CD4-positive, alpha-beta T cell treated with Interleukin-15 for 1 hour (primary cell): ENCODE data around the gene ITSN1.
"Not testable (repeated sequence)": the region's sequence is repeated elsewhere in the genome, so short reads cannot be mapped to it uniquely, and the experiment has no call there.

Source experiments
- DNase-seq: peaks from one replicate; pipeline ENCODE4 v3.0.0-alpha.2; 2020

ITSN1 gene

DNA sequence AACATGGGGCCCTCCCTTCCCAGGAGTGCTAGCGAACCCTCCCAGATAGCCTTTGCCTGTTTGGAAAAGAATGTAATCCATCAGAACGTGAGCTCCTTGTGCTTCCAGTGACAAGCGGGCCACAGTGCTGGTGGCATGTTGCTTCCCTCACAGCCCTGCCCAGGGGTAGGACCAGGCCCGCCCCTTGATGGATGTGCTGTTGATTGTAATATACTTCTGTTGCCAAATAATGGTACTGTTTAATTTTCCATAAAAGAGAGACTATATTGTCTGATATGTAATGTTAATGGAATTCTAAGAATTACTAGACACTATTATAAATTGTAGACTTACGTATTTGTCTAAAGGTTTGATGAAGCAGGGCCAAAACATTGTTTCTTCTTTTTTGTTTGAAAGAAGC, 256.9 kb downstream of the ITSN1 start:
- no peak for DNase-seq

GRCh38 chr21:33901412-33902288, 259.3 kb downstream of the ITSN1 start:
- DNase-seq: no peak

DNA sequence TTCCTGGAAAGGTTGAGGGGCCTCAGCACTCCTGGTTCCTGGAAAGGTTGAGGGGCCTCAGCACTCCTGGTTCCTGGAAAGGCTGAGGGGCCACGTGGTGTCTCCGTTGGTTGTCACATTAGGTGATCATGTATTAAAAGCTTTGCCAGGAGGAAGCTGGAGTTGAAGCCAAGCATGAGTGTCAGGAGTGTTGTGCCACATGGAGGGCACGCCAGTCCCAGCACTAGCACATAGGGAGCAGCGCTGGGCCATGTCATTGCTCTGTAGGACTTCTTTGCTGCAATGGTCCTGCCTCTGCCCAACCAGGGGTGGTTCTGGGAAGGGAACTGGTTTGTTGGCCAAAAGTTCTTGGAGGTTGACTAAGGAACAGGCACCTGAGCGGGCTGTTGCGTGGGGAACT, 260.0 kb downstream of the ITSN1 start:
- no peak for DNase-seq

DNA sequence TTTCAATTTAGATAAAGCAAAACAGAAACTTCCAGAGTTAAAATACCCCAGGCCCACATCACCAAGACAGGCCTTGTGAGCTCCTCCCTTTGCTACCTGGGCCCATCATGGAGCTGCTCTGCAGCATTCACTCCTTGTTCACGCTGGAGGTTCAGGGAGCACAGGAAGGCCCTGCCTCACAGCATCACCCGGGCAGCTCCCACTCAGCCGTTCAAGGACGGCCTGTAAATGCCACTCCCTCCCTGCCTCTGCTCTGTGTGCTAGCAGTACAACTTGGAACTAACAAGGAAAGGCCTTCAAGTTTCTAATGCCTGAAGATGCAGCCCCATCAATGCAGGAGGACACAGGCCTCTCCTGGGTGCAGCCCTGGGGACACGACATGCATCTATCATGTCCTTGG, 261.7 kb downstream of the ITSN1 start:
- no peak for DNase-seq

DNA sequence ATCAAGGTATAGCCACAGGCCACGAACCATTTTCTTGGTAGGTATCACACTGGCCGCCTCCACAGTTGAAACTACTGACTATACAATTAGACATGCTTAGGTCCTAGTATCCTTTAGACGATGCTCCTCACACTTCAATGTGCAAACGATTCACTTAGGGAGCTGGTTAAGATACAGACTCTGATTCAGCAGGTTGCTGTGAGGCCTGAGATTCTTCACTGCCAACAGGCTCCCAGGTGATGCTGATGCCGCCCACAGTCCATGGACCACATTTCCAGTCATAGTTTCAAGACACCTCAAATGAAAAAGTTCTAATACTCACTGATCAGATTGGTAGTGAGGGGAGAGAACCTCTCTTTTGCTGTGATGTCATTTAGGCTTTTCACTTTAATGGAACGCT, 266.5 kb downstream of the ITSN1 start:
- DNase-seq: no peak

- DNase-seq: no peak
Observed at GRCh38 chr21:33909756-33910155, 267.5 kb downstream of the ITSN1 start.

DNA sequence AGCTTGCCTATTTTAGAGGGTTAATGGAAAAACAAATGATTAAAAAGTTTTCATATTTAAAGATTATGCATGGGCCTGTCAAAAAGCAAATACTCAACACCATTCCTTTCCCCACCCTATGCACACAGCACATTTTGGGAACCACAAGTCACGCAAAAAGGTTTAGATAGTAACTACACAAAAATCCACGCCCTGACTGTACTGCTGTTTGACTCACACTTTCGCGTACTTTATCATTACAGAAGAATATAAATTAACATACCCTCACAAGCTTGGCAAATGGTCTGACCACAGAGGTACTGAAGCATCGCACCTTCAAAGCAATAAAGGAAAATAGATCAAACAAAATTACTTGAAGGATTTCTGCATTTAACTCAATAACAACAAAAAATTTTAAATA, 271.9 kb downstream of the ITSN1 start:
- DNase-seq: no peak

DNA sequence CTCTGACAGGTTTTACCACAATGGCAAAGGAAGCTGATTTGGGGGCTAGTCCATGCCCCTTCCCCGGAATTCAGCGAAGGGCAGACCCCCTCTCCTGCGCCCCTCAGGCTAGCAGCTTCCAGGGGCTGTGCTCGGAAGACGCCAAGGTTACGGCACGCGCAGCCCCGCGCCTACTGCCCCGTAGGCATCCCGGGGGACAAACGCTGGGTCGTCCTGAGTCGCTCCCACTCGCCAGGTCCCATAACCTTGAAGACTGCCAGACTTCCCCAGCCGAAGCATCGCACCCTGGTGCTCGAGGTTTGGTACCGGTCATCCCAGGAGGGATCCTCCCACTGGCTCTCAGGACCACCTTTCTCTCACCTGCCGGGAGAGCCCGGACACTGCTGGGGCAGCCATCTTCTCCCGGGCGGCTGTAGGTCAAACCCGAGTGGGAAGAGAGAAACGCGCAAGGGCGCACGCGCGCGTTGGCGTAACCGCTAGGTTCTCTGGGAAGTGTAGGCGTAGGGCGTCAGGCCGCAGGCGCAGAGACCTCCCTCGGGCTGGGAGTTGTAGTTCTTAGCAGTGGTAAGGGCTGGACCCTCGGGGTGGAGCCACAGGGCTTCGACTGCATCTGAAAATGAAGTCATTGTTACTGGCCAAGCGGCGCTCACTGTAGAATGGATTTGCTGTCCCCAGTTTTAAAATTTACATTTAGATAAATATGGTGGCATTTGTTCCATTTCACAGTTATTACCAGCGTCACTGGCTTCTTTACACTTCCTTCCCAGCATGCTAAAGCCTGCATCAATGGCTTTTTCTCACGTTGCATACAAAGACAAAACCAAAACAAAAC, 273.3 kb downstream of the ITSN1 start, which contains the start of gene ATP5PO:
ATP5PO (minus strand) TSS at position 437 of the 832 bp plus-strand sequence; CDS start at position 396, 41 bp downstream.
- DNase-seq: peak; percentile 97

DNA sequence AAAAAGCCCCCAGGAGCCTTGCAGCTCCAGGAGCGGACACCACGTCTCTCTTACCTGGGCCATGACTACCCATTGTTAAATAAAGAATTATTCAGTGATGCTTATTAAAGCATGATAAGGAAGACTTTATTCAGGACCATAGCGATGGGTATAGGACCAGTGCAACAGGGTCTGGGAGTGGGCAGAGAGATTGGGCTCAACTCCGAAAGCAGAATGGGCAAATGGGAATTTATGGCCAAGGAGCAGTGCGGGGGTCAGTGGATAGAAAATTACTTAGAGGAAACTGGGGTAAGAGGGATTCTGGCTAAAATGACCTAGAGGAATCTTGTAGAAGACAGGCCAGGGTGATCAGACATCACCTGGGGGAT, 273.9 kb downstream of the ITSN1 start:
- no peak for DNase-seq

DNA sequence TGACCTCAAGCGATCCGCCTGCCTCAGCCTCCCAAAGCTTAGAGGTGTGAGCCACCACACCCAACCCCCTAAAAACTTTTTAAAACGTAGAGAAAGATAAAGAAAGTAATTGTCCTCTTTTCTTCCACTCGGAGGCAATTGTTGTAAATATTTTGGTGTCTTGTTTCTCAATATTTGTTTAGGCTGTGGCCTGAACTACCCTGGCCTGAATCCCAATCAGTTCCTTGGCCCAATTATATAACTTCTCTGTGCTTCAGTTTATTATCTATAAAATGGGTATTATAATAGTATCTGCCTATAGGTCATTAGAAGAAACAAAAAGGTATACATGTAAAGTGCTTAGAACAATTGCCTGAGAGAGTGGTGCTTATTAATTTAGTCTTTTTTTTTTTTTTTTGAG, 275.1 kb downstream of the ITSN1 start:
- DNase-seq: no peak

- DNase-seq: peak; percentile 78
Observed at GRCh38 chr21:33924079-33924765, 281.9 kb downstream of the ITSN1 start.

DNA sequence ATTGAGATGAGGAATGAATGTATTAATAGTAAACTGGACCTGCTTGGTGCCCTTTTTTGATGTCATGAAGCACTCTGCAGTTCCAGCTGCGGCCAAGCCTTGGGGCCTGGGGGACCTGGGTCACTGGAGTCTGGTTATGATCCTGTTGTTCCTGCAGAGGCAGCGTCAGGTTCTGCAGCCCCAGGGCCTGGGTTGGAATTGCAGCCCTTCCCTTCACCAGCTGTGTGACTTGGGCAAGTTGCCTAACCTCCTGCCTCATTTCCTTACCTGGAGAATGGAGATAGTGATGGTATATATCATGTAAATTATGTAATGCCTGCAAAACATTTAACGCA, 282.4 kb downstream of the ITSN1 start:
- no peak for DNase-seq

GRCh38 chr21:33926248-33926647, 283.9 kb downstream of the ITSN1 start:
- DNase-seq: not testable (repeated sequence)

GRCh38 chr21:33931052-33931798, 288.9 kb downstream of the ITSN1 start:
- peak; percentile 73 for DNase-seq

- DNase-seq: no peak
Observed at GRCh38 chr21:33931799-33932390, 289.6 kb downstream of the ITSN1 start.

- DNase-seq: no peak
Observed at GRCh38 chr21:33932731-33933130, 290.4 kb downstream of the ITSN1 start.

GRCh38 chr21:33936301-33937038, 294.2 kb downstream of the ITSN1 start:
- peak; percentile 51 for DNase-seq

DNA sequence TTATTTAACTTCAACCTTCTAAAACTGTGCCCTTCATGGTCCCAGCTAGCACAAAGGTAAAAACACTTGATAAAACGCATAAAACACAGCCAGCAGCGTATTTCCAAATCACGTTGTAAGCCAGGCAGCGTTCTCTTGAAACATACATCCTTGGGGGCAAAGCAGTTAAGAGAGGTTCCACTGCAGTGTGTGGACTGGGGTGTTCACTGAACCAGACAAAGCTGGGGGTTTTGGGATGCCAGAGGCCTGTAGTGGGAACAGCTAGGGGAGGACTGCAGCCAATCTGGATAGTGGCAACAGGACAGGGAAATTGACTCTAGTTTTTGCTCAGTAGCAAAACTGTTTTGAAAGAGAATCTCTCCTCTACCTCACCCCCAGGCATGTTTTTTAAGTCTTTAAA, 294.8 kb downstream of the ITSN1 start:
- no peak for DNase-seq

DNA sequence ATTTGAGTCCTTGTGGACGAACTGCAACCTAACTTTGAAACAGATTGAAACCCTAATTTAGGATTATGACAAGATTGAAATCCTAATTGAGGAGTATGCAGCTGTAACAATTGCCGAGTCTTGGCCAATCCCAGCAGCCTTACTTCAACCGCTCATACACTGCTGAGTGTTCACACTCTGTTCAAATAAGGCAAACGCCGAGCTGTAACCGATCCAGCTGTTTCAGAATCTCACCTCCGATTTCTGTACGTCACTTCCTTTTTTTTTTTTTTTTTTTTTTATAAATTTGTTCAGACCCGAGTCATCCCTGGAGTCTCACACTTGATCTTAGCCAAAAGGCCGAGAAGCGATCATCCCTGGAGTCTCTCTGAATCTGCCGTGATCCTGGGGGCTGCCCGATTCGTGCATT, 295.6 kb downstream of the ITSN1 start:
- peak; percentile 68 for DNase-seq

- DNase-seq: no peak
Observed at GRCh38 chr21:33938381-33938780, 296.1 kb downstream of the ITSN1 start.

GRCh38 chr21:33939226-33939625, 296.9 kb downstream of the ITSN1 start:
- DNase-seq: no peak
